Activated CD8-positive, alpha-beta memory T cell treated with anti-CD3 and anti-CD28 coated beads, Interleukin-2, amount 50 U/mL, for 1 hour (primary cell): ENCODE data around the gene RBMS1.
"Not testable (repeated sequence)": the region's sequence is repeated elsewhere in the genome, so short reads cannot be mapped to it uniquely, and the experiment has no call there.

Experiments
- DNase-seq: peaks from one replicate; pipeline ENCODE4 v3.0.0-alpha.2; 2020; ENCODE audit errors: extremely low read depth

RBMS1 gene

DNA sequence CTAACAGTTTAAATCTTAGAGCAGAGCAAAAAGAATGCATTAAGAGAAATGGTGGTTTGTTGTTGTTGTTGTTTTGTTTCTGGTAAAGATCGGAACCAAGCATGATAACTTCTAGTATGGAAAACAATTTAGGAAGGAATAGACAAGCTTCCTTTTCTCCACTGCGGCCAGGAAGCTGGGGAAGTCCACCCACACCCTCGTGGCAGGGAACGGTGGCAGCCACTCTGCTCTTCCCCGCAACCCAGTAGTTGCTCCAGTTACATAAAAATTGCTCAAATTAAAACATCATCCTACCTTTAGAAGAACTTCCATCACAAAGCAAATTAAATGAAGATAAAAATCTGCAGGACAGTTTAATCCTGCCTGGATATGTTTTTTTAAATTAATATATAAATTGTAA is 113.0 kb downstream of the RBMS1 start:
- DNase-seq: no peak

DNA sequence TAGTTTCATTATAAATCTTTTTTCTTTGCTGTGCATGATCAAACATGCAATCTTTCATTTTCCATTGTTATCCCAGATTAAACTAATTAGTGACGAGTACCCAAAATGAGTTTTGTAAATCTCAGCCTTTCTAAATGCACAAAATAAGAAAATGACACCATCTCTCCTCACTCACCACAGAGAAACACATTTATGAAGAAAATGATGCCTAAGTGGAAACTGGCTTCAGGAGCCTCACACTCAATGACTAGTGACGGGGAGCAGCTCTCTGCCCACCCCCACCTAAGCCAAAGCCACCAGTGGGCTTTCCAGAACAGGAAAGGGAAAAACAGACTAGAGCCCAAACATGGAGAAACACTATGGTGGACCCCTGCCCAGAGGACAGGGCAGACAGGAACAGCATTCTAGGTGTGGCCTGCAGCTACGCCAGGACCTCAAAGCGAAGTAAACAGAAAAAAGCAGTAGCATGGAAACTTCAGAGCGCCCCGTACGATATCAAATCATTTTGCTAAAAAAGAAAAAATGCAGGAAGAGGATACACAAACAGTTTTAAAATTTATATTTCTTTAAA is 113.5 kb downstream of the RBMS1 start:
- no peak for DNase-seq

- DNase-seq: no peak
These were observed 114.2 kb downstream of the RBMS1 start for GRCh38 chr2:160379399-160379798.

- DNase-seq: no peak
These were observed 116.2 kb downstream of the RBMS1 start for GRCh38 chr2:160377204-160377995.

DNA sequence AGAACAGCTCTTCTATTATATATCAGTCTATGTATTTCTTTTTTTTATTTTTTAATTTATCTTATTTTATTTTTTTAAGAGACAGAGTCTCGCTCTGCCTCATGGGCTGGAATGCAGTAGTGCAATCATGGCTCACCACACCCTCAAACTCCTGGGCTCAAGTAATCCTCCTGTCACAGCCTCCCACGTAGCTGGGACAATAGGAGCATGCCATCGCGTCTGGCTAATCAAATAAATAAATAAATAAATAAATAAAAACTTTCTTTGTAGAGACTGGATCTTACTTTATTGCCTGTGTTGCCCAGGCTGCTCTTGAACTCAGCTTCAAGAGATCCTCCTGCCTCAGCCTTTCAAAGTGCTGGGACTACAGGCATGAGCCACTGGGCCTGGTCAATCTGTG is 117.0 kb downstream of the RBMS1 start:
- DNase-seq: no peak

GRCh38 chr2:160375802-160376469 is 117.7 kb downstream of the RBMS1 start:
- no peak for DNase-seq

DNA sequence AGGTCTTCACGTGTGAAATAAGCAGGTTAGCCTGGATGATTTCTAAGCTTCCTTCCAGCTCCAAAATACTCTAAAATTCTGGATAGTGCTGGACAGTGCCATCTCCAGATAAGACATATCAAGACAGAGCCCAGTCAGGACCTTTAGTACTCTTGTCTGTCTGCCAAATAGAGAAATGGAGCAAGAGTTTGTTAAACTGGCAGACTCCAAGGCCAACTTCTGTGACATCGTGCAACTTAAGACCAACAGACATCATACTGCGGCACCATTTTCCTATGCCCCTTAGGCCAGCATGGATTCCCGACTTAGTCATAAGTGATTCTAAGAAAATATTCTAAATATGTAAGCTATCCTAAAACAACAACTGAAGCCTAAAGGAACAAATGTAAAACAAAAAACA is 118.6 kb downstream of the RBMS1 start:
- DNase-seq: no peak

DNA sequence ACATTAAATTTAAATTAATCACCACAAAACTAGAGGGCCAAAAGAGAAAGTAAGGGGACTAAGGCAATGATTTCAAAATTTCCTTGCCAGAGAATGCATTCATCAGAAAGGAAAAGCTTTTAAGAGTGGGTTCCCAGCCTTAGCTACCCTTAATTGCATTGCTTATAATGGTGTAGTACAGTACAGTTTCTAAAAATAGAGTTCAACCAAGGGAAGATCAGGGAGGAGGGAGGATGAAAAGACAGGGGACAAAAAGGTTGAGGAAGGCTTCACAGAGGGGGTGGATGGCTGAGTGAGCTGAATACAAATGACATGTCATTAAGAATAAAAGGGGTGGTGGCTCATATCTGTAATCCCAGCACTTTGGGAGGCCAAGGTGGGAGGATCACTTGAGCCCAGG is 119.9 kb downstream of the RBMS1 start:
- no peak for DNase-seq

DNA sequence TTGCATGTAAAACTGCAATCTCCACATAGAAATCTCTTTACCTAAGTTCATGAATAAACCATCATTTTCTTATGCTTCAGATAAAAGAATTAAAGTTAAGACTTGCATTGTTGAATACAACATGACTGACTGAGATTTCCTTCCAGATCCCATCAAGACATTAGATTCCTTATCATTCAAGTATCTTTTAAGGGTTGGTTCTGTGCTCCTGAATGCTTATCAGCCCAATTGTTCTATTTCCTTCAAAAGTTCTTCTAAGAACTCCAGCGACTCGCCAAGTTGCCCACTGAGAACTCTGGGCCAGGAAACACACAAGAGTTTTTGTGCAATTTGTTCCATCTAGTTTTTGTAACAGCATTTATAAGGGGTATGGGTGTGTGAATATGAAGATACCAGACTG is 120.3 kb downstream of the RBMS1 start:
- no peak for DNase-seq

DNA sequence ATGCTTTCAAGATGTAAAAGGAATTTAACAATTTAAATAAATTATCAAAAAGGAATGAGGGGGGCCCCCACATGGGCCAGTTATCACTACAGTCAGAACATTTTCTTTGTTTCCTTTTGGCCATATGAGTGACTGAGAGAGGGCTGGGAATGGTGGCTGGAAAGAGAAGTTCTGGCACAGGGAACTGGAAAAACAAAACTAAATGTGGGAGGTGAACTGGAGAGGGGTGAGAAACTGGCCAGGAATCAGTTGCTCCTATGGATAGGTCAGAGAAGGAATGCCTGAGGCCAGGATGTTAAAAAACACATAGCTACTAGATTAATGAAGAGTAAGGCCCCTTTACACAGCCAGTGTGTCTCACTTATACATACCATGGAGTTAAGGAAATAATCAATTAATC is 121.0 kb downstream of the RBMS1 start:
- DNase-seq: no peak

GRCh38 chr2:160372010-160372356 is 121.6 kb downstream of the RBMS1 start:
- no peak for DNase-seq

GRCh38 chr2:160371251-160372009 is 122.2 kb downstream of the RBMS1 start:
- no peak for DNase-seq

GRCh38 chr2:160368988-160369930 is 124.3 kb downstream of the RBMS1 start:
- no peak for DNase-seq

DNA sequence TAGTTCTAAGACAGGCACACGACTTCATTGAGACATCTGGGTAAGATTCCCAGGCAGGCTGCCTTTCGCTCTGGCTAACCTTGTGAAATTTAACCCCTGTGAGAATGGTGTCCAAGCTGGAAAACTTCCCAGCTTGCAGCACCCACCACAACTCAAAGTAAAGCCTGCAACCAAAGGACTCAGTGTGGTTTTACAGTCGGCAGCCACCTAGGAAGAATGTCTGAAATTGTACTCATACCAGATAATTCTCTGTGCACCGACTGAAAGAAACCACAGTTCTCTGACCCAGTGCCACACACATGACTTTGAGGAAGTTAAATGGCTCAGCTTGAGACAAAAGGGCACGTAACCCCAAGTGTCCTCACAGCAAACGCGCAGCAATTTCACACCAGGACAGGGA is 125.7 kb downstream of the RBMS1 start:
- no peak for DNase-seq

GRCh38 chr2:160367139-160367538 is 126.5 kb downstream of the RBMS1 start:
- DNase-seq: not testable (repeated sequence)

- DNase-seq: no peak
These were observed 127.1 kb downstream of the RBMS1 start for GRCh38 chr2:160366474-160366873.

- no peak for DNase-seq
These were observed 127.8 kb downstream of the RBMS1 start for GRCh38 chr2:160365716-160366367.

- no peak for DNase-seq
These were observed 129.2 kb downstream of the RBMS1 start for GRCh38 chr2:160364364-160364763.

GRCh38 chr2:160363961-160364360 is 129.6 kb downstream of the RBMS1 start:
- DNase-seq: no peak

DNA sequence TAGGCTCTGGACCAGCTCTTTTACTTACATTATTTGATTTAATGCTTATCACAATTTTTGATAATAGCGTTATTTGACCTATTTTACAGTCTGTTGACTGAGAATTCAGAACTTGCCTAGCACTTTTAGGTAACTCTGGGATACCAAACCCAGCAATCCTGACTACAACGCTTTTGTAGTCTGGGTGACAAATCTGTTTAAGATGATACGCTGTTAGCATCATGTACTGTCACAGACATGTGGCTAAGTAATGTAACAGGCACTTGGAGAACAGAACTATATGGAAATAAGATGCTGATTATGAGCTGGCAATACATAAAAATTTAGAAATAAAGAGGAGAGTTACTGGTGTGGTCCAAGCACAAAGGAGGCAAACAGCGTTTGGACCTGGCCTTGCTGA is 130.6 kb downstream of the RBMS1 start:
- no peak for DNase-seq

- no peak for DNase-seq
These were observed 131.1 kb downstream of the RBMS1 start for GRCh38 chr2:160362541-160362940.
